Uterus (tissue), 2 donors: ENCODE measurements around the gene CTNND1.

Experiments used
- POLR2A ChIP-seq, 2 donors: fragments of 450-650 bp; IDR thresholded peaks; one replicate each; pipeline ENCODE4 v1.6.1; 2016; ENCODE audit warnings: antibody characterized with exemption in 2 of 2, mild to moderate bottlenecking in 1 of 2, moderate library complexity in 1 of 2
- TF ChIP-seq, protein P1 (sequence below), 4 experiments: fragments of 200-600 bp in 2 of 4; fragments of 450-650 bp in 2 of 4; sonication (generic) in 2 of 4; IDR thresholded peaks; one replicate each; pipeline ENCODE4 v1.5.1; 2016 to 2019; ENCODE audit warnings: antibody characterized with exemption in 4 of 4, mild to moderate bottlenecking in 2 of 4, moderate library complexity in 1 of 4

DNA sequence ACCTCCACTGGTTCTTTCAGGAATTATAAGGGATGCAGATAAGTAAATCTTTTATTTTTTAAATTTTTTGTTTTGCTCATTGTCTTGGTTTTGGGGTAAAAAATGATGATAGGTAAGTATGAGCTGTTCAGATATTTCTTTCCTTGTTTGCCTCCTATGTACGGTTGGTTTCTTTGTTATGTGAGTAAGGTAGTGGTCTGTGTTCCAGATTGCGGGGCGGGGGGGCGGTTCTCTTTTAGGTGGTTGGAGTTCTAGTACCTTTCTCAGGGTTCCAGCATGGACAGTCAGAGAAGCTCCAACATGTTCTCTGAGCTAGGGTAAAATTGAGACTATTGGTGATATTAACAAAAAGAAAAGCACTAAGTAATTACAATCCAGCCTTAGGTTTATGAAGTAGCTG, 2.4 kb downstream of the CTNND1 start:
- TF ChIP-seq, protein P1, sequence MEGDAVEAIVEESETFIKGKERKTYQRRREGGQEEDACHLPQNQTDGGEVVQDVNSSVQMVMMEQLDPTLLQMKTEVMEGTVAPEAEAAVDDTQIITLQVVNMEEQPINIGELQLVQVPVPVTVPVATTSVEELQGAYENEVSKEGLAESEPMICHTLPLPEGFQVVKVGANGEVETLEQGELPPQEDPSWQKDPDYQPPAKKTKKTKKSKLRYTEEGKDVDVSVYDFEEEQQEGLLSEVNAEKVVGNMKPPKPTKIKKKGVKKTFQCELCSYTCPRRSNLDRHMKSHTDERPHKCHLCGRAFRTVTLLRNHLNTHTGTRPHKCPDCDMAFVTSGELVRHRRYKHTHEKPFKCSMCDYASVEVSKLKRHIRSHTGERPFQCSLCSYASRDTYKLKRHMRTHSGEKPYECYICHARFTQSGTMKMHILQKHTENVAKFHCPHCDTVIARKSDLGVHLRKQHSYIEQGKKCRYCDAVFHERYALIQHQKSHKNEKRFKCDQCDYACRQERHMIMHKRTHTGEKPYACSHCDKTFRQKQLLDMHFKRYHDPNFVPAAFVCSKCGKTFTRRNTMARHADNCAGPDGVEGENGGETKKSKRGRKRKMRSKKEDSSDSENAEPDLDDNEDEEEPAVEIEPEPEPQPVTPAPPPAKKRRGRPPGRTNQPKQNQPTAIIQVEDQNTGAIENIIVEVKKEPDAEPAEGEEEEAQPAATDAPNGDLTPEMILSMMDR (IDR thresholded peaks at IDR 0.05), result no peak
- no peak for TF ChIP-seq POLR2A (IDR thresholded peaks at IDR 0.05)
